Vagina (tissue), 2 donors: ENCODE results near the gene MGLL.

Source experiments
- POLR2A ChIP-seq, 2 donors: fragments of 450-650 bp; IDR thresholded peaks; one replicate each; pipeline ENCODE4 v1.6.1; 2017; ENCODE audit warnings: antibody characterized with exemption in 2 of 2, mild to moderate bottlenecking in 2 of 2, moderate library complexity in 2 of 2
- POLR2AphosphoS5 ChIP-seq, 2 donors: sonication (generic); formaldehyde crosslinking; IDR thresholded peaks; one replicate each; pipeline ENCODE4 v1.9.0; 2017; ENCODE audit warnings: antibody characterized with exemption in 2 of 2, mild to moderate bottlenecking in 2 of 2, low read depth in 1 of 2; ENCODE audit not compliant: insufficient read depth in 1 of 2
- TF ChIP-seq, protein P1 (sequence below), 3 experiments: fragments of 450-650 bp in 2 of 3; fragments of 200-600 bp in 1 of 3; sonication (generic) in 1 of 3; IDR thresholded peaks; one replicate each; pipeline ENCODE4 v1.5.1; 2017 to 2019; ENCODE audit warnings: antibody characterized with exemption in 3 of 3, mild to moderate bottlenecking in 2 of 3, moderate library complexity in 2 of 3

GRCh38 chr3:127781411-127782001 lies 40.8 kb downstream of the MGLL start:
- TF ChIP-seq, protein P1, sequence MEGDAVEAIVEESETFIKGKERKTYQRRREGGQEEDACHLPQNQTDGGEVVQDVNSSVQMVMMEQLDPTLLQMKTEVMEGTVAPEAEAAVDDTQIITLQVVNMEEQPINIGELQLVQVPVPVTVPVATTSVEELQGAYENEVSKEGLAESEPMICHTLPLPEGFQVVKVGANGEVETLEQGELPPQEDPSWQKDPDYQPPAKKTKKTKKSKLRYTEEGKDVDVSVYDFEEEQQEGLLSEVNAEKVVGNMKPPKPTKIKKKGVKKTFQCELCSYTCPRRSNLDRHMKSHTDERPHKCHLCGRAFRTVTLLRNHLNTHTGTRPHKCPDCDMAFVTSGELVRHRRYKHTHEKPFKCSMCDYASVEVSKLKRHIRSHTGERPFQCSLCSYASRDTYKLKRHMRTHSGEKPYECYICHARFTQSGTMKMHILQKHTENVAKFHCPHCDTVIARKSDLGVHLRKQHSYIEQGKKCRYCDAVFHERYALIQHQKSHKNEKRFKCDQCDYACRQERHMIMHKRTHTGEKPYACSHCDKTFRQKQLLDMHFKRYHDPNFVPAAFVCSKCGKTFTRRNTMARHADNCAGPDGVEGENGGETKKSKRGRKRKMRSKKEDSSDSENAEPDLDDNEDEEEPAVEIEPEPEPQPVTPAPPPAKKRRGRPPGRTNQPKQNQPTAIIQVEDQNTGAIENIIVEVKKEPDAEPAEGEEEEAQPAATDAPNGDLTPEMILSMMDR (IDR thresholded peaks at IDR 0.05): no peak
- TF ChIP-seq POLR2A (IDR thresholded peaks at IDR 0.05) (no peak), POLR2AphosphoS5 (IDR thresholded peaks at IDR 0.05; ENCODE audit: insufficient read depth in 1 of 2, low read depth in 1 of 2) (no peak)
